GM23338 (cell line): ENCODE measurements around the gene CCR6. TPM values are rescaled to one million over a fixed set of nuclear protein-coding genes. Genes with fewer than 3 reads are reported as not detected.
"Not testable (repeated sequence)": the region's sequence is repeated elsewhere in the genome, so short reads cannot be mapped to it uniquely, and the experiment has no call there.

ENCODE experiments used
- ATAC-seq: fragments of 200-7000 bp; cut with Tn5 transposase; 3 replicates; pipeline ENCODE4 v1.9.1; 2020
- DNase-seq: peaks from one replicate; pipeline ENCODE4 v3.0.0-alpha.2; 2015; ENCODE audit warnings: low spot score
- H2AFZ ChIP-seq: fragments of 200-600 bp; sonication (generic); 2 replicates; pipeline ENCODE4 v1.8.0; 2016; ENCODE audit warnings: antibody characterized with exemption, mild to moderate bottlenecking, moderate library complexity
- H3F3A ChIP-seq: fragments of 200-600 bp; sonication (generic); replicated peaks from 2 replicates; pipeline ENCODE4 v1.8.0; 2017; ENCODE audit warnings: antibody characterized with exemption, mixed run types, low read depth
- H3K27ac ChIP-seq: fragments of 200-600 bp; sonication (generic); 2 replicates; pipeline ENCODE4 v1.6.1; 2016; ENCODE audit warnings: low read depth
- H3K27me3 ChIP-seq: fragments of 200-600 bp; sonication (generic); 2 replicates; pipeline ENCODE4 v1.8.0; 2016; ENCODE audit warnings: mild to moderate bottlenecking, mixed run types, moderate library complexity; ENCODE audit not compliant: insufficient read depth
- H3K36me3 ChIP-seq: fragments of 200-600 bp; sonication (generic); 2 replicates; pipeline ENCODE4 v1.8.0; 2016; ENCODE audit warnings: mild to moderate bottlenecking; ENCODE audit not compliant: insufficient read depth
- H3K4me1 ChIP-seq: fragments of 200-600 bp; sonication (generic); 2 replicates; pipeline ENCODE4 v1.8.0; 2016; ENCODE audit warnings: mild to moderate bottlenecking, moderate library complexity; ENCODE audit not compliant: insufficient read depth
- H3K4me2 ChIP-seq: fragments of 200-600 bp; sonication (generic); 2 replicates; pipeline ENCODE4 v1.7.1; 2017; ENCODE audit warnings: mixed run types
- H3K4me3 ChIP-seq: fragments of 200-600 bp; sonication (generic); 2 replicates; pipeline ENCODE4 v1.6.1; 2016; ENCODE audit warnings: mixed run types
- H3K79me2 ChIP-seq: fragments of 200-600 bp; sonication (generic); replicated peaks from 2 replicates; pipeline ENCODE4 v1.8.0; 2017; ENCODE audit warnings: mild to moderate bottlenecking; ENCODE audit not compliant: insufficient read depth
- H3K9me2 ChIP-seq: fragments of 200-600 bp; sonication (generic); 2 replicates; pipeline ENCODE4 v1.8.0; 2017; ENCODE audit not compliant: insufficient read depth
- H4K20me1 ChIP-seq: fragments of 200-600 bp; sonication (generic); replicated peaks from 2 replicates; pipeline ENCODE4 v1.8.0; 2017; ENCODE audit warnings: mild to moderate bottlenecking; ENCODE audit not compliant: insufficient read depth
- H3K27ac Mint-ChIP-seq: 2 replicates; pipeline ENCODE4 v1.8.0; 2020; ENCODE audit warnings: inconsistent platforms, mild to moderate bottlenecking, moderate library complexity, mixed read lengths
- H3K27me3 Mint-ChIP-seq: 3 replicates; pipeline ENCODE4 v1.8.0; 2022; ENCODE audit warnings: low read depth, mild to moderate bottlenecking, moderate library complexity, mixed read lengths, inconsistent platforms; ENCODE audit not compliant: insufficient read depth, poor library complexity
- H3K36me3 Mint-ChIP-seq: 3 replicates; pipeline ENCODE4 v1.8.0; 2021; ENCODE audit warnings: low read depth, mild to moderate bottlenecking, inconsistent platforms, moderate library complexity, mixed read lengths
- H3K4me1 Mint-ChIP-seq: 3 replicates; pipeline ENCODE4 v1.8.0; 2020; ENCODE audit warnings: mild to moderate bottlenecking, inconsistent platforms, mixed read lengths
- H3K4me3 Mint-ChIP-seq: 3 replicates; pipeline ENCODE4 v1.8.0; 2021; ENCODE audit warnings: moderate library complexity, mild to moderate bottlenecking, inconsistent platforms, mixed read lengths
- H3K9me3 Mint-ChIP-seq: 3 replicates; pipeline ENCODE4 v1.8.0; 2020; ENCODE audit warnings: moderate library complexity, mild to moderate bottlenecking, inconsistent platforms, mixed read lengths
- polyA plus RNA-seq: library from polyadenylated mRNA; unstranded; fragments of >200 nt; fragmentation: Nextera tagmentation; extraction: Ambion mirVana; gene quantifications from 2 replicates; pipeline ENCODE4 v1.2.1, GENCODE V29; 2016
- total RNA-seq: library from RNA; depleted of rRNA; stranded (reverse); fragments of >200 nt; shearing (Covaris generic); gene quantifications from 2 replicates; pipeline ENCODE4 v1.2.3, GENCODE V29; 2014
- TF ChIP-seq, protein P1 (sequence below), 2 experiments: fragments of 200-600 bp in 1 of 2; sonication (generic) in 1 of 2; conservative IDR thresholded peaks; 2 replicates each; pipeline versions ENCODE4 v1.5.1 to v1.6.1; 2016 to 2017; ENCODE audit warnings: antibody characterized with exemption in 2 of 2, low read depth in 2 of 2, mild to moderate bottlenecking in 2 of 2, moderate library complexity in 1 of 2

Gene CCR6
- total and polyA plus RNA-seq, 2 experiments from 2014 or later: not detected

DNA sequence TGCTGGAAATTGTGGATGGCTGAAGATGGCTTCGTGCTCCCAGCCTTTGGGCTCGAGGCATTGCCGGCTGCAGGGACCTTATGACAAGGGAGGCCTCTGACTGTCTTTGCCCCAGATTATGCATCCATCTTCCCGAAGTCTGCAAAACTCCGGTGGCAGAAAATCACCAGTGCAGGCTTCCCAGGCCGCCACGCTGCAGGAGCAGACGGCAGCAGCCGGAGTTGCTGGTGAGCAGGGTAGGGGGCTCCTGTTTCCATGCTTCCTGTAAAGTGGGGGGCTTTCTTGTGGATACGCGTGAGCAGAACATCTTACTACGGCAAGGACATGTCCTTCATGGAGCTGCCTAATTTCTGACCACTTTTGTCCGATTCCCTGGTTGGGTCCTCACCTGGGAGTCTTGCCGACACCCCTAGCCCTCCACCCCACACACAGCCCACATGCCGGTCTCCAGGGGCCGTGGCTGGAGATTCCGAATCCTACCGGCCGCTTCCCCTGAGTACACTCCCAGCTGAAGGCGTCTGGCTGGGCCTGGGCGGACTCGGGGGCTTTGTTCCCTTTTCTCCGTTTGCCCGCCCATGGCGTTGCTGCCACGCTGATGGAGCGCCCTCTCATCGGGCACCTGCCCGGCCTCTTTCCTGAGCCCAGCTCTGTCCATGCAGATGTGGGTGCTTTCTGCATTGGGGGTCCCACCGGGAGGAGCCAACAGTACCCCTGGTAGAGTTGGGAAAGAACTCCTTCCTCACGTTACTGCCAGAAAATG is 56.2 kb downstream of the CCR6 start:
- not testable (repeated sequence) for H3K4me2 ChIP-seq, H3K27me3 ChIP-seq, H3K4me1 ChIP-seq, H3K36me3 Mint-ChIP-seq, DNase-seq, H3K27ac ChIP-seq, H3K27me3 Mint-ChIP-seq, H2AFZ ChIP-seq, H3K9me3 Mint-ChIP-seq, H3K4me3 Mint-ChIP-seq, H3K9me2 ChIP-seq, H3F3A ChIP-seq, H3K4me3 ChIP-seq, H3K36me3 ChIP-seq, H3K4me1 Mint-ChIP-seq, H3K27ac Mint-ChIP-seq, H3K79me2 ChIP-seq, H4K20me1 ChIP-seq
- peak; percentile 13; the same call in 2 of the 3 replicates for ATAC-seq

GRCh38 chr6:167180086-167180485 is 57.2 kb downstream of the CCR6 start:
- H3K4me3 Mint-ChIP-seq, ATAC-seq, H4K20me1 ChIP-seq, H3K27me3 ChIP-seq, H3K79me2 ChIP-seq, DNase-seq, H3K9me2 ChIP-seq, H3K36me3 Mint-ChIP-seq, H3K36me3 ChIP-seq, H3K4me1 ChIP-seq, H3K27ac ChIP-seq, H3K27me3 Mint-ChIP-seq, H3K9me3 Mint-ChIP-seq, H3F3A ChIP-seq, H3K4me1 Mint-ChIP-seq, H3K4me3 ChIP-seq, H3K27ac Mint-ChIP-seq, H2AFZ ChIP-seq, H3K4me2 ChIP-seq: not testable (repeated sequence)

DNA sequence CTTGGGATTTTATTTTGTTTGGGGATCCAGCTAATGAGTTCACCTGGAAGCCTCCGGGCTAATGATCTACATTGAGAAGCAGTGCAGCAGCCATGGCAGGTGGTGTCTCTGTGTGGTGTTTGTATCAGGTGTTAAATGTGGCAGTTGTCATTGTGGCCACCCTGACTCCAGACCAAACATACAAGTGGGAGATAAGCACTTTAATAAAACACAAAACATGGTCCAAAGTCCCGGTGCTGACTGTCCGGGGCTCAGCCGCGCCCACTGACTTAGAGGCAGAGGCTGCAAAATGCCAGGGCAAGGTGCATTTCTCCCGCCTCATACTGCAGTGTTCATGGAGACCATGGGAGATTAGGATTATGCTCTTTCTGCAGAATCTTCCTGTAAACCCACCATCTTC is 58.5 kb downstream of the CCR6 start:
- not testable (repeated sequence) for H3K4me3 Mint-ChIP-seq, H3K27ac ChIP-seq, H3K79me2 ChIP-seq, H3K27ac Mint-ChIP-seq, H3F3A ChIP-seq, H3K36me3 ChIP-seq, H3K9me2 ChIP-seq, H4K20me1 ChIP-seq, H2AFZ ChIP-seq, H3K36me3 Mint-ChIP-seq, H3K4me1 Mint-ChIP-seq, DNase-seq, H3K27me3 ChIP-seq, H3K9me3 Mint-ChIP-seq, H3K27me3 Mint-ChIP-seq, H3K4me3 ChIP-seq, ATAC-seq, H3K4me1 ChIP-seq, H3K4me2 ChIP-seq

DNA sequence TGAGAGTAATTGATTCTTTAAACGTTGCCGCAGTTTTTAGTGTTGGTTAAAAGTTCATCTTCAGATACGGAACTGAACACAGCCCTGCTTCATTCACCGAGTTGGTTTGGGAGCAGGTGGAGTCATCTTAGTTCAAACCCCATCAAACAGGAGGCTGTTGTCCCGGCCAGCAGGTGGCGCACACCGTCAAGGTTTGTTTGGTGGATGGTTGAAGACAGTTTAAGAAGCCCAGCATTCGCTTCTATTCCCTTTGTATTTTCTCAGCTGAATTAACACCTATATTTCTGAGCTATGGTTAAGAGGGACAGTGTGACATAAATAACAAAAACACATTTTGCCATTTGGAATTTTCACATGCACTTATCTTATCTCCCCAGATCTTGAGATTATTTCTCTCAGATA is 60.0 kb downstream of the CCR6 start:
- not testable (repeated sequence) for H3K4me1 ChIP-seq, H3K79me2 ChIP-seq, H3K27me3 ChIP-seq, H3K27ac ChIP-seq, DNase-seq, H3K4me3 Mint-ChIP-seq, H3K4me1 Mint-ChIP-seq, H3K36me3 ChIP-seq, H3K9me2 ChIP-seq, H3K4me2 ChIP-seq, H3K9me3 Mint-ChIP-seq, H3F3A ChIP-seq, H3K4me3 ChIP-seq, H2AFZ ChIP-seq, H3K27ac Mint-ChIP-seq, H3K36me3 Mint-ChIP-seq, H3K27me3 Mint-ChIP-seq, H4K20me1 ChIP-seq
- peak; percentile 94 for ATAC-seq
- TF ChIP-seq, protein P1, sequence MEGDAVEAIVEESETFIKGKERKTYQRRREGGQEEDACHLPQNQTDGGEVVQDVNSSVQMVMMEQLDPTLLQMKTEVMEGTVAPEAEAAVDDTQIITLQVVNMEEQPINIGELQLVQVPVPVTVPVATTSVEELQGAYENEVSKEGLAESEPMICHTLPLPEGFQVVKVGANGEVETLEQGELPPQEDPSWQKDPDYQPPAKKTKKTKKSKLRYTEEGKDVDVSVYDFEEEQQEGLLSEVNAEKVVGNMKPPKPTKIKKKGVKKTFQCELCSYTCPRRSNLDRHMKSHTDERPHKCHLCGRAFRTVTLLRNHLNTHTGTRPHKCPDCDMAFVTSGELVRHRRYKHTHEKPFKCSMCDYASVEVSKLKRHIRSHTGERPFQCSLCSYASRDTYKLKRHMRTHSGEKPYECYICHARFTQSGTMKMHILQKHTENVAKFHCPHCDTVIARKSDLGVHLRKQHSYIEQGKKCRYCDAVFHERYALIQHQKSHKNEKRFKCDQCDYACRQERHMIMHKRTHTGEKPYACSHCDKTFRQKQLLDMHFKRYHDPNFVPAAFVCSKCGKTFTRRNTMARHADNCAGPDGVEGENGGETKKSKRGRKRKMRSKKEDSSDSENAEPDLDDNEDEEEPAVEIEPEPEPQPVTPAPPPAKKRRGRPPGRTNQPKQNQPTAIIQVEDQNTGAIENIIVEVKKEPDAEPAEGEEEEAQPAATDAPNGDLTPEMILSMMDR (conservative IDR thresholded peaks at IDR 0.05; ENCODE audit: low read depth in 2 of 2): peak in 1 of 2 experiments; percentile 32; a peak in 2 of 4 replicates

DNA sequence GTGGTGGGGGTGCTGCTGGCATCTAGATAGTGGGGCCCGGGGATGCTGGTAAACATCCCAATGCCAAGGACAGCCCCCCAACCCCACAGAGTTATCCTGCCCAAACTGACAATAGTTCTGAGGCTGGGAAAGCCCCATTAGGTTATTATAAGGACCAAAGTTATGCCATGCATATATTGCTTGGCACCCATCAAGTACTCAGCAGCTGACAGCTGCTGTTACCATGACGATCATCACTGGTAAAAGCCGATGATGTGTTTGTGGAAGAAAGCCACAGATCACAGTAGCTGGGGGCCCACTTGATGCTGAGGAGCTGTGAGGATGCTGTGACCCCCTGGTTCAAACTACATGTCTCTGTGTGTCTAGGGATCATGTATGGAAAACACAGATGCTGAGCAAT is 62.2 kb downstream of the CCR6 start:
- H4K20me1 ChIP-seq, H2AFZ ChIP-seq, H3K9me3 Mint-ChIP-seq, H3K9me2 ChIP-seq, H3K4me2 ChIP-seq, H3K27ac Mint-ChIP-seq, H3K27me3 ChIP-seq, H3K4me3 Mint-ChIP-seq, H3K4me1 Mint-ChIP-seq, H3K27me3 Mint-ChIP-seq, ATAC-seq, H3F3A ChIP-seq, H3K36me3 ChIP-seq, DNase-seq, H3K36me3 Mint-ChIP-seq, H3K27ac ChIP-seq, H3K4me3 ChIP-seq, H3K4me1 ChIP-seq, H3K79me2 ChIP-seq: not testable (repeated sequence)

DNA sequence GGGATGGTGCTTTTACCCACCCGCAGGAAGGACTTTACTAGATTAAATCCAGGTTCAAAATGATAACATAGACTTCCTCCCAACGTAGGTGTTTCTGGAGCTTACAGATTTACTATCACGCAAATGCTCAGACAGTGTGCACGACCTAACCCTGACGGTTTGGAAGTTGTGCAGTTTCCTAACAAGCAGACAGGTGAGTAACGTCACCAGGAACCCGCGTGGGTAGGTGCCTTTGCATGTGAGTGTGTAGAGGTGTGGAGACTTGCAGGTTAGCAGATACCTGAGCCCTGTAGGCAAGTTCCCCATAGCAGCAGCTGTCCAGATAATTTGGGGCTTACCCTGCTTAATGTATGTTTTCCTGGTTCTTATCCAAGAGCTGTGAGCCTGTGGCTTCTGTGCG is 64.4 kb downstream of the CCR6 start:
- peaks cover 12% of the 10 kb centered on the region; the same call in 2 of the 3 replicates for H3K9me3 Mint-ChIP-seq

More for the DNA sequence above, 64.4 kb downstream of the CCR6 start:
- H3K79me2 ChIP-seq, H3K4me1 ChIP-seq, H3K27me3 Mint-ChIP-seq, H3K36me3 ChIP-seq, H3K27ac Mint-ChIP-seq, ATAC-seq, H3K36me3 Mint-ChIP-seq, H3K4me2 ChIP-seq, H3K27me3 ChIP-seq, DNase-seq, H3K4me3 ChIP-seq, H3K27ac ChIP-seq, H4K20me1 ChIP-seq, H2AFZ ChIP-seq, H3K4me1 Mint-ChIP-seq, H3F3A ChIP-seq, H3K4me3 Mint-ChIP-seq, H3K9me2 ChIP-seq: not testable (repeated sequence)
